Raji (cell line): Measurements from ENCODE around the gene KCNK7.

Experiments used
- POLR2A ChIP-seq: IDR thresholded peaks from 2 replicates; pipeline ENCODE4 v1.6.1; 2011; ENCODE audit warnings: low read depth, low read length, control low read depth; ENCODE audit not compliant: insufficient read depth

KCNK7 gene

GRCh38 chr11:65554842-65555430 is 40.7 kb downstream of the KCNK7 start:
- no peak for TF ChIP-seq POLR2A

GRCh38 chr11:65554057-65554818 is 41.4 kb downstream of the KCNK7 start:
- no peak for TF ChIP-seq POLR2A

GRCh38 chr11:65553301-65554001 is 42.1 kb downstream of the KCNK7 start:
- no peak for TF ChIP-seq POLR2A

- no peak for TF ChIP-seq POLR2A
These were observed 43.1 kb downstream of the KCNK7 start for GRCh38 chr11:65552388-65552951.

GRCh38 chr11:65551572-65552387 is 43.8 kb downstream of the KCNK7 start:
- peak; percentile 43 for TF ChIP-seq POLR2A

GRCh38 chr11:65549096-65549495 is 46.5 kb downstream of the KCNK7 start:
- no peak for TF ChIP-seq POLR2A

- TF ChIP-seq POLR2A, result no peak
These were observed 47.2 kb downstream of the KCNK7 start for GRCh38 chr11:65548395-65548794.

GRCh38 chr11:65547446-65548125 is 48.0 kb downstream of the KCNK7 start:
- no peak for TF ChIP-seq POLR2A

GRCh38 chr11:65546217-65546958 is 49.2 kb downstream of the KCNK7 start:
- peak; percentile 47; the same call in 1 of the 2 replicates for TF ChIP-seq POLR2A

GRCh38 chr11:65545853-65546216 is 49.8 kb downstream of the KCNK7 start:
- no peak for TF ChIP-seq POLR2A
